ENCODE measurements around the gene CCDC150. TPM values are rescaled to one million over a fixed set of nuclear protein-coding genes. Genes with fewer than 3 reads are reported as not detected.
"Not testable (repeated sequence)": the region's sequence is repeated elsewhere in the genome, so short reads cannot be mapped to it uniquely, and the experiment has no call there.

CCDC150 gene
- total RNA-seq, 2 donors from 2014 or later, result 0.56 to 0.79 TPM

DNA sequence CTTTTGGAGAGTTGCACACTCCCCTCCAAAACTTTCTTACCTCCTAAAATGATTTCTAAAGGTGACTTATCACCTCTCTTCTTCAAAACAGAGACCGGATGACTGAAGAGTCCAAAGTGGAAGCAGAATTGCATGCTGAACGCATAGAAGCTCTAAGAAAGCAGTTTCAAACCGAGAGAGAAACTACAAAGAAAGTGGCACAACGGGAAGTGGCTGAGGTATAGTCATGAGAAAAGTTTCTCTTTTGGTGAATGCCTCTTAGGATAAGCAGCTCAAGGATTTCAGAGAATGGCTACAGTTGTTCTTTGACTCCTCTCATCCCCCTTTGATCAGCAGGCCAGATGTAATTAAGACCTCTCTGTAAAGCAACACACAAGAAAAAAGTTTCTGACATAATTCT is 86.4 kb downstream of the CCDC150 start:
- Histone ChIP-seq H3K4me1 (no peaks in the 10 kb centered on the region), H3K27me3 (no peaks in the 10 kb centered on the region), H3K27ac (no peak overlapping the region), H3K4me3 (no peak overlapping the region), H3K9me3 (no peaks in the 10 kb centered on the region), H3K36me3 (no peaks in the 10 kb centered on the region)
- TF ChIP-seq, protein P1, sequence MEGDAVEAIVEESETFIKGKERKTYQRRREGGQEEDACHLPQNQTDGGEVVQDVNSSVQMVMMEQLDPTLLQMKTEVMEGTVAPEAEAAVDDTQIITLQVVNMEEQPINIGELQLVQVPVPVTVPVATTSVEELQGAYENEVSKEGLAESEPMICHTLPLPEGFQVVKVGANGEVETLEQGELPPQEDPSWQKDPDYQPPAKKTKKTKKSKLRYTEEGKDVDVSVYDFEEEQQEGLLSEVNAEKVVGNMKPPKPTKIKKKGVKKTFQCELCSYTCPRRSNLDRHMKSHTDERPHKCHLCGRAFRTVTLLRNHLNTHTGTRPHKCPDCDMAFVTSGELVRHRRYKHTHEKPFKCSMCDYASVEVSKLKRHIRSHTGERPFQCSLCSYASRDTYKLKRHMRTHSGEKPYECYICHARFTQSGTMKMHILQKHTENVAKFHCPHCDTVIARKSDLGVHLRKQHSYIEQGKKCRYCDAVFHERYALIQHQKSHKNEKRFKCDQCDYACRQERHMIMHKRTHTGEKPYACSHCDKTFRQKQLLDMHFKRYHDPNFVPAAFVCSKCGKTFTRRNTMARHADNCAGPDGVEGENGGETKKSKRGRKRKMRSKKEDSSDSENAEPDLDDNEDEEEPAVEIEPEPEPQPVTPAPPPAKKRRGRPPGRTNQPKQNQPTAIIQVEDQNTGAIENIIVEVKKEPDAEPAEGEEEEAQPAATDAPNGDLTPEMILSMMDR (IDR thresholded peaks at IDR 0.05), result no peak
- DNase-seq (ENCODE audit: low spot score), result no peak

DNA sequence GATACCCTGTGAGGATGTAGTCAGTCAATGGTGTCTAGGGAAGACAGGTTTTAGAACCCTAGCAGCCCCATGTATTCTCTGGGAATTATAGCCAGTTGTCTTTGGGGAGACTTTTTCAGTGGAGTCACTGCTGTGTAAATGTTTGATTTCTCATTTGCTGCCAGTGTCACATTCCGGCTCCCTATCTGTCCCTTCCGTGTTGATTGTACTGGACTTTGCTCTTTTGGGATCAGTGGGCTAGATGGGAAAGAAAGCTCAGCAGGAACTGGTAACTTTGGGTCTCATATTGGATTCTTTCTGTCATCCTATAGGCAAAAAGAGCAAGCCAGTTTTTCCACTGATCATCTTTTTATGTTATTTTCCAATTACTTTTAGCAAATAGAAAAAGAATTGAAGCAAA is 89.9 kb downstream of the CCDC150 start:
- no peaks in the 10 kb centered on the region for H3K36me3 ChIP-seq
- H3K4me3 ChIP-seq, result no peak overlapping the region

DNA sequence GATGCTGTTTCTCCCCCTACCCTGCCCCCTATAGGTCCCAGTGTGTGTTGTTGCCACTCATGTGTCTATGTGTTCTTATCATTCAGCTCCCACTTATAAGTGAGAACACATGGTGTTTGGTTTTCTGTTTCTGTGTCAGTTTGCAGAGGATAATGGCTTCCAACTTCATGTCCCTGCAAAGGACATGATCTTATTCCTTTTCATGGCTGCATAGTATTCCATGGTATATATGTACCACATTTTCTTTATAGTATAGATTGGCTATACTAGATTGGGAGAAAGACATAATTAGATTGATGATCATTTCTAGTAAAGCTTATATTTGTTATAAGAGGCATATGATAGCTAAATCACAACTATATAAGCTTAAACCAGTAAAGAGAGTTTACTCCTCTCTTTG is 97.1 kb downstream of the CCDC150 start:
- not testable (repeated sequence) for H3K36me3 ChIP-seq; H3K27ac ChIP-seq; H3K4me1 ChIP-seq; H3K27me3 ChIP-seq; H3K4me3 ChIP-seq; H3K9me3 ChIP-seq; DNase-seq (ENCODE audit: low spot score)

More for the DNA sequence above, 89.9 kb downstream of the CCDC150 start:
- DNase-seq (ENCODE audit: low spot score), result no peak
- Histone ChIP-seq H3K9me3 (no peaks in the 10 kb centered on the region), H3K27me3 (no peaks in the 10 kb centered on the region), H3K4me1 (no peaks in the 10 kb centered on the region), H3K27ac (no peak overlapping the region)
- TF ChIP-seq, protein P1 (IDR thresholded peaks at IDR 0.05), result no peak

DNA sequence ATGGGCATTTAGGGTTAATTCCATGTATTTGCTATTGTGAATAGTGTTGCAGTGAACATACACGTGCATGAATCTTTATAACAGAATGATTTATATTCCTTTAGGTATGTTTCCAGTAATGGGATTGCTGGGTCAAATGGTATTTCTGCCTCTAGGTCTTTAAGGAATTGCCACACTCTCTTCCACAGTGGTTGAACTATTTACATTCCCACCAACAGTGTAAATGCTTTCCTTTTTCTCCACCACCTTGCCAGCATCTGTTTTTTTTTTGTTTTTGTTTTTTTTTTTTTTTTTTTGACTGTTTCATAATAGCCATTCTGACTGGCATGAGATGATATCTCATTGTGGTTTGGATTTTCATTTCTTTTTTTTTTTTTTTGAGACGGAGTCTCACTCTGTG is 97.5 kb downstream of the CCDC150 start:
- H3K27ac ChIP-seq, result no peak overlapping the region
- DNase-seq (ENCODE audit: low spot score), result no peak
- H3K36me3 ChIP-seq, result no peaks in the 10 kb centered on the region
- H3K4me1 ChIP-seq, result no peaks in the 10 kb centered on the region
- no peaks in the 10 kb centered on the region for H3K27me3 ChIP-seq
- H3K9me3 ChIP-seq, result peaks cover 0 to 7% of the 10 kb centered on the region in 2 donors
- TF ChIP-seq, protein P1 (IDR thresholded peaks at IDR 0.05), result no peak
- no peak overlapping the region for H3K4me3 ChIP-seq

DNA sequence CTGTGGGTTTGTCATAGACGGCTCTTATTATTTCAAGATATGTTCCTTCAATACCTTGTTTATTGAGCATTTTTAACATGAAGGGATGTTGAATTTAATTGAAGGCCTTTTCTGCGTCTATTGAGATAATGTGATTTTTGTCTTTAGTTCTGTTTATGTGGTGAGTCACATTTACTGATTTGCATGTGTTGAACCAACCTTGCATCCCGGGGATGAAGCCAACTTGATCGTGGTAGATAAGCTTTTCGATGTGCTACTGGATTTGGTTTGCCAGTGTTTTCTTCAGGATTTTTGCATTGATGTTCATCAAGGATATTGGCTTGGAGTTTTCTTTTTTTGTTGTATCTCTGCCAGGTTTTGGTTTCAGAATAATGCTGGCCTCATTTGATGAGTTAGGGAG is 99.5 kb downstream of the CCDC150 start:
- no peak overlapping the region for H3K4me3 ChIP-seq
- no peaks in the 10 kb centered on the region for H3K4me1 ChIP-seq
- TF ChIP-seq, protein P1 (IDR thresholded peaks at IDR 0.05), result no peak
- peaks cover 0 to 7% of the 10 kb centered on the region in 2 donors for H3K9me3 ChIP-seq
- H3K36me3 ChIP-seq, result no peaks in the 10 kb centered on the region
- H3K27me3 ChIP-seq, result no peaks in the 10 kb centered on the region
- no peak for DNase-seq (ENCODE audit: low spot score)
- H3K27ac ChIP-seq, result no peak overlapping the region

DNA sequence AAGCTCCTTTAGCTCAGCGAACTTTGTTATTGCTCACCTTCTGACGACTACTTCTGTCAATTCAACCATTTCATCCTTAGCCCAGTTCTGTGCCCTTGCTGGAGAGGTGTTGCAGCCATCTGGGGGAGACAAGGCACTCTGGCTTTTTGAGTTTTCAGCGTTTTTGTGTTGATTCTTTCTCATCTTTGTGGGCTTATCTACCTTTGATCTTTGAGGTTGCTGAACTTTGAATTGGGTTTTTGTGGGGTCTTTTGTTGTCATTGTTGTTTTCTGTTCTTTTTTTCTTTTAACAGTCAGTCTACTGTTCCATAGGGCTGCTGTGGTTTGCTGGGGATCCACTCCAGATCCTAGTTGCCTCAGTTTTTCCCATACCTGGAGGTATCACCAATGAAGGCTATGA is 102.7 kb downstream of the CCDC150 start:
- H3K4me3 ChIP-seq, result no peak overlapping the region
- no peaks in the 10 kb centered on the region for H3K36me3 ChIP-seq
- no peak overlapping the region for H3K27ac ChIP-seq
- H3K4me1 ChIP-seq, result no peaks in the 10 kb centered on the region
- no peaks in the 10 kb centered on the region for H3K27me3 ChIP-seq
- TF ChIP-seq, protein P1 (IDR thresholded peaks at IDR 0.05), result no peak
- DNase-seq (ENCODE audit: low spot score), result no peak
- H3K9me3 ChIP-seq, result peaks cover 0 to 7% of the 10 kb centered on the region in 2 donors

Data from right atrium auricular region (tissue), 2 donors.